ENCODE results near the gene YPEL3. TPM values are rescaled to one million over a fixed set of nuclear protein-coding genes. Genes with fewer than 3 reads are reported as not detected.

The YPEL3 gene
- total and polyA plus RNA-seq, 8 donors = 18.6 to 134 (median 44.1) TPM

GRCh38 chr16:30096862-30097563, 1.0 kb upstream of the YPEL3 start:
- Histone ChIP-seq H3K36me3 (peaks cover 0 to 10% (median 0%) of the 10 kb centered on the region in 3 donors), H3K27me3 (no peaks in the 10 kb centered on the region), H3K4me3 (peak overlapping the region in 2 of 4 donors; percentile 78 to 85), H3K4me1 (peaks cover 0 to 15% (median 10%) of the 10 kb centered on the region in 3 donors), H3K9me3 (no peaks in the 10 kb centered on the region), H3K27ac (peak overlapping the region in 3 of 4 donors; percentile 87 to 90 (median 88))
- ATAC-seq (no peak), FAIRE-seq (no peak), DNase-seq (peak in 1 of 6 donors; percentile 16)
- intact Hi-C loops (cut with DNase I) = no loop called here
- TF ChIP-seq, protein P1, sequence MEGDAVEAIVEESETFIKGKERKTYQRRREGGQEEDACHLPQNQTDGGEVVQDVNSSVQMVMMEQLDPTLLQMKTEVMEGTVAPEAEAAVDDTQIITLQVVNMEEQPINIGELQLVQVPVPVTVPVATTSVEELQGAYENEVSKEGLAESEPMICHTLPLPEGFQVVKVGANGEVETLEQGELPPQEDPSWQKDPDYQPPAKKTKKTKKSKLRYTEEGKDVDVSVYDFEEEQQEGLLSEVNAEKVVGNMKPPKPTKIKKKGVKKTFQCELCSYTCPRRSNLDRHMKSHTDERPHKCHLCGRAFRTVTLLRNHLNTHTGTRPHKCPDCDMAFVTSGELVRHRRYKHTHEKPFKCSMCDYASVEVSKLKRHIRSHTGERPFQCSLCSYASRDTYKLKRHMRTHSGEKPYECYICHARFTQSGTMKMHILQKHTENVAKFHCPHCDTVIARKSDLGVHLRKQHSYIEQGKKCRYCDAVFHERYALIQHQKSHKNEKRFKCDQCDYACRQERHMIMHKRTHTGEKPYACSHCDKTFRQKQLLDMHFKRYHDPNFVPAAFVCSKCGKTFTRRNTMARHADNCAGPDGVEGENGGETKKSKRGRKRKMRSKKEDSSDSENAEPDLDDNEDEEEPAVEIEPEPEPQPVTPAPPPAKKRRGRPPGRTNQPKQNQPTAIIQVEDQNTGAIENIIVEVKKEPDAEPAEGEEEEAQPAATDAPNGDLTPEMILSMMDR (IDR thresholded peaks at IDR 0.05) = no peak
- WGBS, 2 donors = 95% methylated on average over 18 of the region's 18 CpGs

- H3K4me3 ChIP-seq = peak overlapping the region; percentile 66 to 85 (median 78)
- H3K36me3 ChIP-seq = peaks cover 0 to 10% (median 0%) of the 10 kb centered on the region in 3 donors
- H3K27ac ChIP-seq = peak overlapping the region; percentile 84 to 90 (median 88)
- DNase-seq = peak in 5 of 6 donors; percentile 45 to 80 (median 62)
- TF ChIP-seq, protein P1 (IDR thresholded peaks at IDR 0.05) = no peak
- no peak for FAIRE-seq
- intact Hi-C loops (cut with DNase I) = no loop called here
- ATAC-seq = no peak
- no peaks in the 10 kb centered on the region for H3K27me3 ChIP-seq
- WGBS, 2 donors = 2 to 4% methylated on average over 41 to 45 of the region's 47 CpGs
- no peaks in the 10 kb centered on the region for H3K9me3 ChIP-seq
- peaks cover 0 to 15% (median 10%) of the 10 kb centered on the region in 3 donors for H3K4me1 ChIP-seq
Measured at GRCh38 chr16:30095166-30096078, 591 bp downstream of the YPEL3 start.

DNA sequence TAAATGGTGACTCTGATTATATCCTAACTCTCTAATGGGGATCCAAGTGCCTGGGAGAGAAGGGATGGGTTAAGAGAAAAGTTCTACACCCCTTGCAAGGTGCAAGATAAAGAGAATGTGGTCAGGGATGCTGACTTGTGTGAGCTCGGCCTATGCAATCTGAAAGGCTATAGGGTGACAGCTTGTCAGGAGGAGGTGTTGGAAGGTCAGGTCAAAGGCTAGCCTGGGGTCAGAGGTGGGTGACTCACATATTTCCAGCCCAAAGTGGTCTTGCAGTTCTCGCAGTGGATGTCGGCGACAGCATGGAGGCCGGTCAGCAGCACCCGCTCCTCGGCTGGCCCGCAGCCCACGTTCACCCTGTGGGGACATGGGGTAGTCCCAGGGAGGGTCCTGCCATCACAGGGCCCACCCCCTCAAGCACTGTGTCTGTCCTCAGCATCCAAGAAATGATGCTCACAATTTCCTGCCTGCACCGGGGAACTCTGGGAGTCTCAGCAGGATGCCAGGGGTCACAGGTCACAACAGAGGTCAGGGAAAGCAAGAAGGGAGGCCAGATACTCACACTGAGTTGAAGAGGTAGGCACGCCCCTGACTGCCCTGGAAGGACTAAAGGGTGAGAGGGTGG, 1.4 kb downstream of the YPEL3 start:
- Histone ChIP-seq H3K27me3 (no peaks in the 10 kb centered on the region), H3K4me3 (peak overlapping the region; percentile 66 to 85 (median 78)), H3K4me1 (peaks cover 0 to 15% (median 10%) of the 10 kb centered on the region in 3 donors), H3K9me3 (no peaks in the 10 kb centered on the region), H3K36me3 (peaks cover 0 to 10% (median 0%) of the 10 kb centered on the region in 3 donors), H3K27ac (peak overlapping the region; percentile 84 to 90 (median 88))
- TF ChIP-seq, protein P1 (IDR thresholded peaks at IDR 0.05) = no peak
- FAIRE-seq (no peak), ATAC-seq (no peak), DNase-seq (peak in 2 of 6 donors; percentile 52 to 79)
- intact Hi-C loops (cut with DNase I) = no loop called here
- WGBS, 2 donors = 71 to 75% methylated on average over 11 of the region's 11 CpGs

DNA sequence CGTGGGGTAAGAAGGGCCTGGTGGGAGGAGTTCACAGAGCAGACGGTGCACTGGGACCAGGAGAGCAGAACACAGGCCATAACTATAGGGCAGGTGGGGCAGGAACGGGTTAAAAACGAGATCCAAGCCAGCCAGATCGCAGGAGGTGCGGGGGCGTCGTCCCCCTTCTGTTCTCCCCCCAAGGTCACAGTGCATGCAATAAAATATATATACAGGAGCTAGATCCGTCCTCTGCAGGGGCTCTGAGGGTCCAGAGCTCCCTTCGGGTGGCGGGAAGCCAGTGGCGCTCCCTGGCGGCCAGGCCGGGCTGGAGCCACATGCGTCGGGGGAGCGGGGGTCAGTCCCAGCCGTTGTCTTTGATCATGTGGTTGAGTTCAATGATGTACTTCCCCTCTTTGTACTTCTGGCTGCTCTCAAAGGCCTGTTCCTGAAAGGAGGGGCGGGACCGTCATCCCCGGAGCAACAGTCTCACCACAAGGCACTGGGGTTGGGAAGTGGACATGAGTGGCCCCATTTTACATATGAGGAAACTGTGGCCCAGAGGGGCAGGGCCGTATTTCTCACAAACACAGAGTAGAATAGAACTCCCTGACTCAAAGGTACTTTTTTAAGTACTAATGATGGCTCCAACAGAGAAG, 3.5 kb downstream of the YPEL3 start:
- Histone ChIP-seq H3K4me3 (peak overlapping the region in 3 of 4 donors; percentile 19 to 54 (median 47)), H3K27me3 (no peaks in the 10 kb centered on the region), H3K4me1 (peaks cover 0 to 15% (median 10%) of the 10 kb centered on the region in 3 donors), H3K9me3 (no peaks in the 10 kb centered on the region), H3K27ac (peak overlapping the region; percentile 66 to 85 (median 77)), H3K36me3 (peaks cover 0 to 10% (median 0%) of the 10 kb centered on the region in 3 donors)
- DNase-seq = peak; percentile 54 to 81 (median 72)
- FAIRE-seq = no peak
- WGBS, 2 donors = 23 to 24% methylated on average over 22 of the region's 22 CpGs
- intact Hi-C loops (cut with DNase I) = no loop called here
- TF ChIP-seq, protein P1 (IDR thresholded peaks at IDR 0.05) = peak in 1 of 4 donors; percentile 8
- ATAC-seq = peak; percentile 2 to 45 (median 18)

All from pancreas (tissue), 10 donors.